Activated CD4-positive, alpha-beta T cell treated with anti-CD3 and anti-CD28 coated beads for 36 hours (primary cell): Measurements from ENCODE around the gene CHCHD3. TPM values are rescaled to one million over a fixed set of nuclear protein-coding genes. Genes with fewer than 3 reads are reported as not detected.

Experiments used
- ATAC-seq: fragments of 200-7000 bp; cut with Tn5 transposase; one replicate; pipeline ENCODE4 v1.10.0; 2021; ENCODE audit warnings: mild to moderate bottlenecking, moderate library complexity
- CTCF ChIA-PET: fragments of 350-600 bp; sonication (Branson Sonifier 250); formaldehyde crosslinking; loops from one replicate; lab custom pipeline; 2021; ENCODE audit warnings: antibody characterized with exemption; lab: Charles Lee
- POLR2A ChIA-PET: fragments of 350-600 bp; sonication (Branson Sonifier 250); formaldehyde crosslinking; loops from one replicate; lab custom pipeline; 2021; ENCODE audit warnings: antibody characterized with exemption, inconsistent platforms; lab: Charles Lee
- DNase-seq: peaks from one replicate; pipeline ENCODE4 v3.0.0-alpha.2; 2020
- H3K27ac Mint-ChIP-seq: one replicate; pipeline ENCODE4 v1.8.0; 2021; ENCODE audit warnings: mixed read lengths
- H3K27me3 Mint-ChIP-seq: one replicate; pipeline ENCODE4 v1.8.0; 2021; ENCODE audit warnings: mixed read lengths
- H3K36me3 Mint-ChIP-seq: one replicate; pipeline ENCODE4 v1.8.0; 2021; ENCODE audit warnings: low read depth, mixed read lengths
- H3K4me1 Mint-ChIP-seq: one replicate; pipeline ENCODE4 v1.8.0; 2021; ENCODE audit warnings: mixed read lengths
- H3K4me3 Mint-ChIP-seq: one replicate; pipeline ENCODE4 v1.8.0; 2021; ENCODE audit warnings: mild to moderate bottlenecking, moderate library complexity, mixed read lengths
- H3K9me3 Mint-ChIP-seq: one replicate; pipeline ENCODE4 v1.8.0; 2021; ENCODE audit warnings: low read depth, mixed read lengths
- intact Hi-C, 2 experiments: fragments of 100-400 bp; cut with DNase I in 1 of 2; cut with micrococcal nuclease in 1 of 2; formaldehyde crosslinking; loops; one replicate each; pipeline versions ENCODE4 v1.14.2 to v1.15.1; 2022 to 2024; cut with DNase I, micrococcal nuclease
- total RNA-seq, 2 experiments: library from RNA; stranded (reverse); gene quantifications; one replicate each; pipeline ENCODE4 v1.2.3, GENCODE V29; 2021

Gene CHCHD3
- total RNA-seq, 2 experiments from 2014 or later = 63.0 to 71.9 TPM

- intact Hi-C loops = no loop called here
- no peaks in the 10 kb centered on the region for H3K36me3 Mint-ChIP-seq
- H3K27me3 Mint-ChIP-seq = no peaks in the 10 kb centered on the region
- no peak for ATAC-seq
- DNase-seq = no peak
- no peak overlapping the region for H3K4me3 Mint-ChIP-seq
- peaks cover under 1% of the 10 kb centered on the region for H3K4me1 Mint-ChIP-seq
- H3K27ac Mint-ChIP-seq = no peak overlapping the region
- POLR2A ChIA-PET = interaction anchor here (0.6 kb wide), 1 partner anchor 88 kb away, joined by 3 read pairs; no protein-coding TSS in a partner anchor
- CTCF ChIA-PET = no interaction called here
- no peaks in the 10 kb centered on the region for H3K9me3 Mint-ChIP-seq
Measured at GRCh38 chr7:132751244-132751647, 330.6 kb downstream of the CHCHD3 start.

DNA sequence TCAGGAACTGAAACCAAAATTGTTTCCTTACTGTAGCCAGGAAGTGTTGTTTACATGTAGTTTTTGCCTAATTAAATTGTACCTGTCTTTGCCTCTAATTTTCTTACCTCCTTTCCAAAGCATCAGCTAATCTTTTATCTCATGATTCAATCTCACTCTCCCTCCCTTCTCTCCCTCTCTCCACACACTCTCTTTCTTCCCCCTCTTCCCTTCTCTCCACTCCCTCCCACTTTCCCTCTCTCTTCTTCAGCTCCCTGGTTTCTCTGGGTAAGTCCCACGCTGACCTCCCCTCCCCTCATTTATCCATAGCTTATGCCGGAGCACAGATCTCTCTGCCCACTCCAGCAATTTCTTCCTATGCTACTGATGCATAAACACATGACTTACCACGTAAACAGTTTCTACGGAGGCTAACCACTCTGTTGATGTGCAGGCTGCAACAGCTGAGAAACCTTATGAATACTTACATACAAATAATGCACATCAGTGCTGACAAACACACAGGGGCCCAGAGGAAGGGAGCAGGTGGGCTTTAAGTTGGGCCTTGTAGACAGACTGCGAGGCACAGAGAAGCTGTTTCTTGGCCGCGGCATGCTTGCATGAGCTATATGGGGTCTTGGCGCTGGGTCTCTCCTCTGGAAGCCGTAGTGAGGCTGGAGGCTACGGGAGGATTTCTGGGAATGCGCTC lies 331.2 kb downstream of the CHCHD3 start:
- Mint-ChIP-seq H3K9me3 (no peaks in the 10 kb centered on the region), H3K27ac (no peak overlapping the region), H3K36me3 (no peaks in the 10 kb centered on the region), H3K4me3 (no peak overlapping the region), H3K4me1 (no peaks in the 10 kb centered on the region), H3K27me3 (no peaks in the 10 kb centered on the region)
- POLR2A ChIA-PET = interaction anchor here (0.6 kb wide), 1 partner anchor 89 kb away, joined by 3 read pairs; no protein-coding TSS in a partner anchor
- ATAC-seq (no peak), DNase-seq (no peak)
- intact Hi-C loops = no loop called here
- CTCF ChIA-PET = no interaction called here

DNA sequence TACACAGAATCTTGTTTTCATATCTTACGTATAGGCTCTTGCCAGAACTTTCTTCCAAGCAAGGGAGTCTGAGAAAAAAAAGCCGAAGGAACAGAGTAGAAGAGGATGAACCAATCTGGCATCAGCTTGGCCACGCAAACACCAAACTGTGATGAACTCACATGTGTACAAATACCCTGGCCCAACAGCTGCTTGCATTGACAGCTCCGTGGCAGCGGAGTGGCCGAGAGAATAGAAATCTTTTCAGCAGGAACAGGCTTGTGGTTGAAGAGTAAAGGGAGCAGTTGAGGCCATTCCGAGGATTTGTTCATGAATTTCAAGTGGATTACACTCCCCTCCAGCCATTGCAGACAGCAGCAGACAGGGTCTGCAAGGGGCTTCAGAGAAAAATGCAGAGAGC lies 331.8 kb downstream of the CHCHD3 start:
- H3K27ac Mint-ChIP-seq = no peak overlapping the region
- ChIA-PET CTCF (no interaction called here), POLR2A (no interaction called here)
- no peaks in the 10 kb centered on the region for H3K36me3 Mint-ChIP-seq
- ATAC-seq (no peak), DNase-seq (no peak)
- no peaks in the 10 kb centered on the region for H3K27me3 Mint-ChIP-seq
- intact Hi-C loops = no loop called here
- H3K9me3 Mint-ChIP-seq = no peaks in the 10 kb centered on the region
- no peaks in the 10 kb centered on the region for H3K4me1 Mint-ChIP-seq
- H3K4me3 Mint-ChIP-seq = no peak overlapping the region

DNA sequence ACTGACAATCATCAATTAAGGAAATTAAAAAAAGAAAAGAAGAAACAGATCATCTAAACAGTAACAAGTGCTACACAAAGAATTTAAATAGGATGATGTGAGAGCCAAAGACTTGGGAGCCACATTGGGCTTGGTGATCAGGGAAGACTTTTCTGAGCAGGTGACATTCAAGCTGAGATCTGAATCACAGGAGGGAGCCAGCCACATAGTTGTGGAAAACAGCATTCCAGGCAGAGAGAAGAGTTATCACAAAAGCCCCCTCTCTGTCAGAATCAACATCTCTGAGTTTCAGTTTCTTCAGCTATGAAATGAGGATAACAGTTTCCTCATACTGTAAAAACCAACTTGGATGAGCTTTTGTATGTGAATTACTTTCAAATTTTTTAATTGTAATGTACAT lies 336.4 kb downstream of the CHCHD3 start:
- intact Hi-C loops = loop anchor here in 1 of 2 experiments (10.0 kb wide), 1 partner anchor 1319 kb away; no protein-coding TSS in a partner anchor
- no peak overlapping the region for H3K4me3 Mint-ChIP-seq
- H3K4me1 Mint-ChIP-seq = no peaks in the 10 kb centered on the region
- no peaks in the 10 kb centered on the region for H3K27me3 Mint-ChIP-seq
- H3K27ac Mint-ChIP-seq = no peak overlapping the region
- no peaks in the 10 kb centered on the region for H3K36me3 Mint-ChIP-seq
- DNase-seq (no peak), ATAC-seq (no peak)
- POLR2A ChIA-PET = no interaction called here
- H3K9me3 Mint-ChIP-seq = peaks cover 11% of the 10 kb centered on the region
- CTCF ChIA-PET = interaction anchor here (1.2 kb wide), 1 partner anchor 88 kb away, joined by 3 read pairs; no protein-coding TSS in a partner anchor

- peaks cover 11% of the 10 kb centered on the region for H3K9me3 Mint-ChIP-seq
- intact Hi-C loops = loop anchor here in 1 of 2 experiments (10.0 kb wide), 1 partner anchor 1321 kb away; no protein-coding TSS in a partner anchor
- H3K36me3 Mint-ChIP-seq = no peaks in the 10 kb centered on the region
- CTCF ChIA-PET = no interaction called here
- DNase-seq = no peak
- POLR2A ChIA-PET = no interaction called here
- no peak overlapping the region for H3K27ac Mint-ChIP-seq
- H3K27me3 Mint-ChIP-seq = peaks cover 2% of the 10 kb centered on the region
- H3K4me3 Mint-ChIP-seq = no peak overlapping the region
- no peak for ATAC-seq
- H3K4me1 Mint-ChIP-seq = no peaks in the 10 kb centered on the region
Measured at GRCh38 chr7:132743974-132744373, 337.9 kb downstream of the CHCHD3 start.

DNA sequence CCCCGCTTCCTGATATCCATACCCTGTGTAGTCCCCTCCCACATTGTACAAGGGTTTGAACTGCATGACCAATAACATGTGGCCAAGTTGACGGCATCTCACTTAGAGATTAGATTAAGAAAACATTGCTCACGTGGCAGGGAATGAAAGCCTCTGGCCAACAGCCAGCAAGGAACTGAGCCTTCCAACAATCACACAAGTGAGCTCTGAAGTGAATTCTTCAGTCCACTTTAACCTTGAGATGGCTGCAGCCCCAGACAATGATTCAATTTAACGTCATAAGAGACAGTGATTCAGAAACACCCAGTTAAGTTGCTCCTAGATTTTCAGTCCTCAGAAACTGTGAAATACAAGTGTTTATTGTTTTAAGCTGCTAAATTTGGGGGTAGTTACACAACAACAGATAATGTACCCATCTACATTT lies 339.7 kb downstream of the CHCHD3 start:
- ATAC-seq (no peak), DNase-seq (no peak)
- no peaks in the 10 kb centered on the region for H3K4me1 Mint-ChIP-seq
- ChIA-PET CTCF (no interaction called here), POLR2A (no interaction called here)
- peaks cover 7% of the 10 kb centered on the region for H3K27me3 Mint-ChIP-seq
- H3K27ac Mint-ChIP-seq = no peak overlapping the region
- H3K9me3 Mint-ChIP-seq = peaks cover 11% of the 10 kb centered on the region
- no peak overlapping the region for H3K4me3 Mint-ChIP-seq
- H3K36me3 Mint-ChIP-seq = no peaks in the 10 kb centered on the region
- intact Hi-C loops = loop anchor here in 1 of 2 experiments (10.0 kb wide), 1 partner anchor 1323 kb away; no protein-coding TSS in a partner anchor

- CTCF ChIA-PET = no interaction called here
- Mint-ChIP-seq H3K27ac (no peak overlapping the region), H3K9me3 (peaks cover 11% of the 10 kb centered on the region), H3K4me3 (no peak overlapping the region), H3K4me1 (no peaks in the 10 kb centered on the region), H3K36me3 (no peaks in the 10 kb centered on the region), H3K27me3 (peaks cover 8% of the 10 kb centered on the region)
- intact Hi-C loops = loop anchor here in 1 of 2 experiments (10.0 kb wide), 1 partner anchor 1325 kb away; no protein-coding TSS in a partner anchor
- ATAC-seq (no peak), DNase-seq (no peak)
- POLR2A ChIA-PET = no interaction called here
Measured at GRCh38 chr7:132740176-132740575, 341.7 kb downstream of the CHCHD3 start.

DNA sequence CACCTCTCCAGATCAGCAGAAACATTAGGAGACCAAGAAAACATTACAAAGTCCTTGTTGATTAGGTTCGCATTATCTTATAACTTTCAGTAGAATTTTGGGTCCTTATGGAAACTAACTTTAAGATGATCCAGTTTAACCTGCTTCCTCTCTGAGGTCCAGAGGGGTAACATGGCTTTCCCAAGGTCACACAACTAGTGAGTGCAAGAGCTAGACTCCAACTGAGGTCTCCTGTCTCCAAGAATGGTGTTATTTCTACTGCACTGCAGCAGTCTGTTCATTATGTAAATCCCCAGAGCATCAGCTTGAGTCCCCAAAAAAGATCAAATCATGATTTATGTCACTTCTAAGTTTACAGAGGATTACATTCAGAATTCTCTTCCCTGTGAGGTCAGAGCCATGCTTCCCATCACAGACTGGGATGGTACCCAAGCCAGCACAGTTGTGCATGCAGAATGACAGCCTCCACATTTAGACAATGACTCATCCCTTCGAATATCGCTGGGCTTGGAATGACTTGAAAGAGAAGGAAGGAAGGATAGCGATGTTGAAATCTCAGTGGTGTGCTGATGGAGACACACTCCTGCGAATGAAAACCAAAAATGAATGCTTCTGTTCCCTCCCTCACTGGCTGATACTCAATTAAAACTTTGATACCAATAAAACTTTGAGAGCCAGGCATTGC lies 342.5 kb downstream of the CHCHD3 start:
- no peak overlapping the region for H3K27ac Mint-ChIP-seq
- peaks cover 10% of the 10 kb centered on the region for H3K9me3 Mint-ChIP-seq
- intact Hi-C loops = no loop called here
- H3K4me1 Mint-ChIP-seq = no peaks in the 10 kb centered on the region
- DNase-seq (no peak), ATAC-seq (no peak)
- ChIA-PET POLR2A (no interaction called here), CTCF (no interaction called here)
- no peak overlapping the region for H3K4me3 Mint-ChIP-seq
- peaks cover 8% of the 10 kb centered on the region for H3K27me3 Mint-ChIP-seq
- no peaks in the 10 kb centered on the region for H3K36me3 Mint-ChIP-seq

DNA sequence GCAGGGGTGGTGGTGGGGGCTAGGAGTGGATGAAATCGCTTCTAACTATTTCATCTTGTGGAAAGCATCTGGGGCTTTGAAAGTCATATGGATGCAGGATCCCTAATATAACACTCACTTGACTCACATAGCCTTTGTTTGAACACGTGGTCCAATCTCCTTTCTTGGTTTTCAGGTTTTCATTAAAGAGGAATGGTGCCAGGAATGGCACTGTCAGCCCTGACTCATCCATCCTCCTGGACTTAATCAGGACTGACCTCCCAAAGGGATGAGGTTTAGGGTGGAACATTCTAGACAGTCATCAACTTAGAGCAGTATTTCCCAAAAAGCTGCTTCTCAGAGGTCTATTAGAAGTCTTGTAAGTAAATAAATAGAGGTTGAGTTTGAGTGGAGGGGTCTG lies 343.6 kb downstream of the CHCHD3 start:
- no peak for ATAC-seq
- no peak overlapping the region for H3K27ac Mint-ChIP-seq
- DNase-seq = no peak
- H3K27me3 Mint-ChIP-seq = peaks cover 8% of the 10 kb centered on the region
- no peaks in the 10 kb centered on the region for H3K36me3 Mint-ChIP-seq
- no peak overlapping the region for H3K4me3 Mint-ChIP-seq
- POLR2A ChIA-PET = no interaction called here
- intact Hi-C loops = no loop called here
- CTCF ChIA-PET = no interaction called here
- peaks cover 4% of the 10 kb centered on the region for H3K9me3 Mint-ChIP-seq
- H3K4me1 Mint-ChIP-seq = no peaks in the 10 kb centered on the region

GRCh38 chr7:132735476-132735875 lies 346.4 kb downstream of the CHCHD3 start:
- ChIA-PET POLR2A (no interaction called here), CTCF (interaction anchor here (0.6 to 0.8 kb wide), 2 partner anchors 155 to 417 kb away, joined by 3 read pairs; no protein-coding TSS in a partner anchor)
- DNase-seq = no peak
- ATAC-seq = no peak
- no peak overlapping the region for H3K4me3 Mint-ChIP-seq
- no peaks in the 10 kb centered on the region for H3K4me1 Mint-ChIP-seq
- no peaks in the 10 kb centered on the region for H3K36me3 Mint-ChIP-seq
- intact Hi-C loops = no loop called here
- peaks cover 8% of the 10 kb centered on the region for H3K27me3 Mint-ChIP-seq
- H3K9me3 Mint-ChIP-seq = no peaks in the 10 kb centered on the region
- no peak overlapping the region for H3K27ac Mint-ChIP-seq
